Rectal smooth muscle tissue (tissue), 1 donor: ENCODE measurements around the gene LGSN.
"Not testable (repeated sequence)": the region's sequence is repeated elsewhere in the genome, so short reads cannot be mapped to it uniquely, and the experiment has no call there.

ENCODE experiments used
- H3K27ac ChIP-seq: one replicate; pipeline ENCODE4 v1.7.0; 2013; ENCODE audit warnings: low read depth, low read length, inconsistent platforms
- H3K27me3 ChIP-seq: one replicate; pipeline ENCODE4 v1.7.0; 2013; ENCODE audit warnings: low read length; ENCODE audit not compliant: control insufficient read depth, insufficient read depth
- H3K36me3 ChIP-seq: one replicate; pipeline ENCODE4 v1.7.0; 2013; ENCODE audit warnings: low read length; ENCODE audit not compliant: control insufficient read depth, insufficient read depth
- H3K4me1 ChIP-seq: one replicate; pipeline ENCODE4 v1.7.0; 2013; ENCODE audit warnings: low read length; ENCODE audit not compliant: control insufficient read depth, insufficient read depth
- H3K4me3 ChIP-seq: one replicate; pipeline ENCODE4 v1.7.0; 2013; ENCODE audit warnings: low read length
- H3K9ac ChIP-seq: one replicate; pipeline ENCODE4 v1.7.0; 2013; ENCODE audit warnings: low read length

Gene LGSN

DNA sequence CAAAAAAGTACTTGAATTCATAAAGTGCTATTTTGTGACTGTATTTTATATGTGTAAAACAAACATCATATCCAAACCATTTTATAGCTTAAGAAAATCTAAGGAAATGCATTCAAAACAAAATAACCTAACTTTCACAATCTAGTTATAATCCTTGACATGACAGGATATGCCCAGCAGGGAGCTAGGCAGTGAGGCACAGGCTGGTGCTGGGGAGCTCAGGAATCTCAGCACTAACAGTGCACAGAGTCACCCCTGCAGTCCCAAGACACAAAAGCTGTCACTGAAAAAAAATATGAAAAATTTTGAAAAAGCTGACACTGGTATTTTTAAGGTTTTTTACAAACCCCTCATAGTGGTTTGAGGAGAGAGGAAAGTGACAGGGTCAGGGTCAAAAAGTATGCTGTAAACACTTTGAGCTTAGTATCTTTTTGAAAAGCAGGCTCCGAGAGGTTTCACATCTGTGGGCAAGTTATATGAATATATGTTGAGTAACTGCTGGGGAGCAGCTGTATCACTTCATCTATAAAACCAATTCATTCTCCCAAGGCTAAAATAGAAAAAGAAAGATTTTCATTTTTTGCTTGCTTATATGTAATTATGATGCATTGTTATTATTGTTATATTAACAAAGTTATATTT is 24.1 kb downstream of the LGSN start:
- Histone ChIP-seq H3K4me1 (no peaks in the 10 kb centered on the region), H3K27me3 (no peaks in the 10 kb centered on the region)

DNA sequence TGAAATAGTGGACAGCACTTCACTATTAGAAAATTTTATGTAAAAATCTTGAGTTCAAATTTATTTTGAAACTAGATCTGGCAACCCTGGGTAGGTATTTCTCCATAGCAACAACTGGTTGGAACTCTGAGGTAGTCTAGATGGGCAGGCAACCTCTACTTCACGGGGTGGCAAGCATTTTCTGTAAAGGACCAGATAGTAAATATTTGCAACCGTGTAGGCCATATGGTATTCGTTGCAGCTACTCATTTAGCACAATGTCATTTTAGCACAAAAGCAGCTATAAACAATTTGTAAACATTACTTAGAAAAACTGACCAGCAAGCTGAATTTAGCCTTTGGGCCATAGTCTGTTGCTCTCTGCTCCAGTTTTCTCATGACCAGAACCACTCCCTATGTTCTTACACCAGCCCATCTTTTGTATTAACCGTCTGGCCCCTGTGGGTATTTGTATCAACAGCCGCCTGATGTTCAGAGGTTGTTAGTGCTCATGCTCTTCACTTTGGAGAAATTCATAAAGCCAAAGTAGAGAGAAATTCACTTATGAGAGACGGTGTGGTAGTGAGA is 29.2 kb downstream of the LGSN start:
- no peak overlapping the region for H3K27ac ChIP-seq
- H3K4me3 ChIP-seq = no peak overlapping the region
- H3K9ac ChIP-seq = no peak overlapping the region
- H3K4me1 ChIP-seq = no peaks in the 10 kb centered on the region
- H3K36me3 ChIP-seq = no peaks in the 10 kb centered on the region
- no peaks in the 10 kb centered on the region for H3K27me3 ChIP-seq

More for the DNA sequence above, 24.1 kb downstream of the LGSN start:
- no peaks in the 10 kb centered on the region for H3K36me3 ChIP-seq
- H3K9ac ChIP-seq = no peak overlapping the region
- no peak overlapping the region for H3K4me3 ChIP-seq
- no peak overlapping the region for H3K27ac ChIP-seq

DNA sequence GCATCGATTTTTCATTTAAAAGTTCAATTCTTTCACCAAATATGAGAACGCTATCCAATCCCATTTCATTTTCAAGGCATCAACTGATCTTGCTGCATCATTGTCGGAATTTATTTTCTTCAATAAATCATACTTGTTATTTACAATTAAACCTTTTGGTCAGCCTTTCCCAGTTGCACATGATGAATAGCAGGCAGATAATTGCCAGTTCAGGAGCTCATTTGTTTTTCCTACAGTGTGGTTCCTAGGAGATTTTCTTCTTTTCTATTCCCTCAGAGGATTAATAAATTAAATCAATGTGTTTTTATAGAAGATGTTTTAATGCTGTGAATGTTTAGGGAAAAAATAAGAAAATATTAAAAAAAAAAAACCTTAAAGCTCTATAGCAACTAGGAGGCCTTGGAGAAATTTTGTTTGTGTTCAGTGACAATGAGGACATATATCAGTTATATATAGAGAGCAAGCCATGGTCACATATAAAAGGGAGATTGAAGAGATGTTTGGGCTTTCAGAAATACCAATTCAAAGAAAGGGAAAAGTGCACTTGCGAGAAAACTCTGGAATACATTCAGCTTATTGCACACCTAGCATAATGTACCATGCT is 30.4 kb downstream of the LGSN start:
- H3K9ac ChIP-seq = no peak overlapping the region
- no peaks in the 10 kb centered on the region for H3K4me1 ChIP-seq
- no peaks in the 10 kb centered on the region for H3K27me3 ChIP-seq
- H3K36me3 ChIP-seq = no peaks in the 10 kb centered on the region
- no peak overlapping the region for H3K27ac ChIP-seq
- H3K4me3 ChIP-seq = no peak overlapping the region

DNA sequence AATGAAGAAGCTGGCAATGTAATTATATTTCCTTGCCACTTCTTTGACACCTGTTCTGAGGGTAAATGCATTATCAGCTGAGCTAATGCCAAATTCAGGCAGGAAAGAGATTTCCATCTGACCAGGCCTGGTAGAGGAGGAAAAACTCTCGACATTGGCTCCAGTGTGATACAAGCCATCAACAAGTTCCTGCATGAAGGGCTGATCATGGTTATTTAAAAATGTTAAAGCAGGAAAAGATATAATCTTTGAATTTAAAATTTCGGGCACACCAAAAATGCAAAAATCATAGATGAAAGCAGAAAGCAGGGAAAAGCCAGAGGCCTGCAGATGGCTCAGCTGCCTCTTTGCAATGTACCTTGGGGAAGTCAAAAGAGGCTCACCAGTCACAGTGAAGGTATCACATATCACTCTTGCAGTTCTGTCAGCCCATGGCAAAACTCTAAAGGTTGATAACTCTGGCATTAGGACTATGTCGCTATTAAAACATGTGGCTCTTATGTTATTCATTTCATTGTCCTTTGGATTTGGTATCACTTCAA is 39.1 kb downstream of the LGSN start:
- no peak overlapping the region for H3K4me3 ChIP-seq
- no peak overlapping the region for H3K27ac ChIP-seq
- no peaks in the 10 kb centered on the region for H3K36me3 ChIP-seq
- no peaks in the 10 kb centered on the region for H3K27me3 ChIP-seq
- H3K4me1 ChIP-seq = no peaks in the 10 kb centered on the region
- no peak overlapping the region for H3K9ac ChIP-seq

DNA sequence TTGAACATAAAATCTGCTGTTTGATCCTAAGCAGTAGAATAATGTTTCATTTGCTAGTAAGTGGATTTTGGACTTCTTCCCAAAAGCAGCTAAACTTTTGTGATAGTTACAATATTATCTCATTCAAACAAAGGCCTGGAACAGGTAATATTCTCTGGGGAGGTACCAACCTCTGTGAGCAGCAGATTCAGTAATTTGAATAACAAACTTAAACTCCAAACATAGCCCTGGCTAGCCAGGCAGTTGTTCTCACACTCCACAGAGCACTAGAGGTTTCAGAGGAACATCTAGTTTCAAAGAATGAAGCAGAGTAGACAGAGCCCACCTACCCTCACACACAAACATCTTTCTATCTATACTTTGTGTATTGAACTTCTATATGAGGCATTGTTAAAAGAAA is 40.9 kb downstream of the LGSN start:
- no peaks in the 10 kb centered on the region for H3K4me1 ChIP-seq
- no peak overlapping the region for H3K4me3 ChIP-seq
- no peak overlapping the region for H3K27ac ChIP-seq
- H3K9ac ChIP-seq = no peak overlapping the region
- no peaks in the 10 kb centered on the region for H3K36me3 ChIP-seq
- H3K27me3 ChIP-seq = no peaks in the 10 kb centered on the region

DNA sequence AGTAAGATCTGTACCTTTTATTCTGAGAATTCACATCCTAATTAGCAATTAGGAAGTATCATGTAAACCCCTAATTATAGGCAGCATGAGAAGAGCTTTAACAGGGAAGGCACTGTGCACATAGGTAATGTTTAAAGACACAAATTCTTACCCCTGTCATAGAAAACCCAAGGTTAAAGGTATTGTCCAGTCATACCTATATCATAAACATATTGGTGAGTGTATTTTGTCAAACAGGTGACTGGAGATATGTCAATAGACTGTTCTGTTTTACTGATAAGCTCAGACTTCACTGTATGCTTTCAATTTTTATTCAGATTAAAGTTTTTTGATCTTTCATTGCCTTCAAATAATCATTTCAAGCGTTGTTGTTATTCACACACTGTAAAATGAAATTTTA is 43.8 kb downstream of the LGSN start:
- H3K4me3 ChIP-seq = no peak overlapping the region
- H3K9ac ChIP-seq = no peak overlapping the region
- no peaks in the 10 kb centered on the region for H3K27me3 ChIP-seq
- no peaks in the 10 kb centered on the region for H3K4me1 ChIP-seq
- no peaks in the 10 kb centered on the region for H3K36me3 ChIP-seq
- no peak overlapping the region for H3K27ac ChIP-seq

DNA sequence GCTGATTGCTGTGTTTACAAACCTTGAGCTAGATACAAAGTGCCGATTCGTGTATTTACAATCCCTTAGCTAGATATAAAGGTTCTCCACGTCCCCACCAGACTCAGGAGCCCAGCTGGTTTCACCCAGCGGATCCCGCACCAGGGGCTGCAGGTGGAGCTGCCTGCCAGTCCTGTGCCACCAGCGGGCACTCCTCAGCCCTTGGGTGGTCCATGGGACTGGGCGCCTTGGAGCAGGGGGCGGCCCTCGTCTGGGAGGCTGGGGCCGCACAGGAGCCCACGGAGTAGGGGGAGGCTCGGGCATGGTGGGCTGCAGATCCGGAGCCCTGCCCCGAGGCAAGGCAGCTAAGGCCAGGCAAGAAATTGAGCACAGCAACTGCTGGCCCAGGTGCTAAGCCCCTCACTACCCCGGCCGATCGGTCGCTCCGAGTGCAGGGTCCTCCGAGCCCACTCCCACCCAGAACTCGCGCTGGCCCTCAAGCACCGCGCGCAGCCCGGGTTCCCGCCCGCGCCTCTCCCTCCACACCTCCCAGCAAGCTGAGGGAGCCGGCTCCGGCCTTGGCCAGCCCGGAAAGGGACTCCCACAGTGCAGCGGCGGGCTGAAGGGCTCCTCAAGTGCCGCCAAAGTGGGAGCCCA is 44.9 kb downstream of the LGSN start:
- H3K27ac ChIP-seq, H3K36me3 ChIP-seq, H3K4me1 ChIP-seq: not testable (repeated sequence)

DNA sequence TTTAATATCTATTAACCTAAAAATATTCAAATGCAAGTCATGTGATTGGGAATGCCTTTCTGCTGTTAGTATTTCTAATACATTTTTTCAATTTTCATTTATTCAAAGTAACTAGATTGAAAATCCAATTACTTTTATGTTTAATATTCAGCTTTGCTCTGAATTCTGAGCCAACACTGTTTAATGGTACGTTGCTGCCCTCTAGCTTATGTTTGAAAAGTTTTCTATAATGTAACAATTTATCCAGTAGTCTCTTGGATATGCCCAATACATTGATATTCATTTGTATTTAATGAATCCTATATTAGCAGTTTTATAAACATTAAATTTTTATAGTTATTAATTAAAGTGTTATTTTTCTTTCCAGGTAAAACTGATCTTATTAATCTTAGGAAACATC is 47.4 kb downstream of the LGSN start:
- Histone ChIP-seq H3K9ac (no peak overlapping the region), H3K4me1 (no peaks in the 10 kb centered on the region), H3K36me3 (no peaks in the 10 kb centered on the region), H3K27ac (no peak overlapping the region), H3K27me3 (no peaks in the 10 kb centered on the region), H3K4me3 (no peak overlapping the region)

More for the DNA sequence above, 44.9 kb downstream of the LGSN start:
- not testable (repeated sequence) for H3K4me3 ChIP-seq, H3K9ac ChIP-seq, H3K27me3 ChIP-seq

DNA sequence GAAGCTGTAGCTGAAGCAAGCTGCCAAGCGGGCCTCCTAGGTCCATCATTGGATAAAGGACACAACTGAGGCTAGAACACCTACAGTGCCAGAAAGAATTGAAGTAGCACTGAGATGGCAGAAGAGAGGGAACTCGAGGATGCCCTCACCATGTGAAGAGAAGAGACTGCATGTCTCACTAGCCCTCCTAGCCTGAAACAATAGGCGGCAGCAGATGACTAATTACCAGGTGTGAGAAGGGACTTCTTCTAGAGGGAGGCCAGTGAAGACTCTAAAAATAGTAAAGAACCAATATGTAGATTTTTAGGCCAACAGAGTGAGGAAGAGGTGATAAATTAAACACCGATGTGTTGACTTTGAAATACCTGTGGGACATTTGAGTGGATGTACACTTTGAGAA is 50.3 kb downstream of the LGSN start:
- Histone ChIP-seq H3K36me3 (no peaks in the 10 kb centered on the region), H3K27ac (no peak overlapping the region), H3K4me3 (no peak overlapping the region), H3K9ac (no peak overlapping the region), H3K27me3 (no peaks in the 10 kb centered on the region), H3K4me1 (no peaks in the 10 kb centered on the region)

DNA sequence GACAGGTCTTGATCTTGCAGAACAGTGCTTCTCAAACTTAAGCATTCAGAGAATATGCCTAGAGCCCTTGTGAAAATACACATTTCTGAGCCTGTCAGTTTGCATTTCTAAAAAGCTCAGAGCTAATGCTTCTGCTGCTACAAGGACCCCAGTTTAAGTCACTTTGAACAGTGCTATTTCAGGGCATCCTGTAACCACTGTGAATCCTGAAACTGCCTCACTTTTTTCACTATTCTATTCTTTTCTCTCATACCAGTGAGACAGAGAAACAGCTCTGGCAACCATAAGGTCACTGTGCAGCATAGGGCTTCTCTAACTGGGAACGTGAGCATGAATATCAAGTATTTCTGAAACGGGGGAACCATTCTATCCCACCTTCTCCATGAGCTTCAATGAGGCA is 51.2 kb downstream of the LGSN start:
- no peaks in the 10 kb centered on the region for H3K36me3 ChIP-seq
- no peak overlapping the region for H3K9ac ChIP-seq
- no peaks in the 10 kb centered on the region for H3K4me1 ChIP-seq
- no peaks in the 10 kb centered on the region for H3K27me3 ChIP-seq
- H3K27ac ChIP-seq = no peak overlapping the region
- H3K4me3 ChIP-seq = no peak overlapping the region

DNA sequence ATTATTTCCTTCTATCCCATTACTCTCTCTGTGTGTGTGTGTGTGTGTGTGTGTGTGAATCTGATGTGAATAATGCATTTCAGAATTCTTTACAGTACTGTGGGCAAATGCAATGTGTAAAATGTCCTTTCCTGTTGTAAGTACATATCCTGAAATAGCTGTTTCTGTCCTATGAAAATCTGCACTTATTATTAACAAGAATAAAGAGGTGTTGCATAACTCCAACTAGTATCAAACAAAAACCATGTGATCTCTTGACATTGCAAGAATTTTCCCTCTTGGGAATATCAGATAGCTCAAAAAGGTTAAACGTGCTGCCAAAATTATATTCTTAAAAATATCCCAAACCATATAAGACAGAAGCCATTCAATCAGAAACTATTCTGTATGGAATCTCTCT is 52.0 kb downstream of the LGSN start:
- Histone ChIP-seq H3K36me3 (no peaks in the 10 kb centered on the region), H3K9ac (no peak overlapping the region), H3K4me3 (no peak overlapping the region), H3K4me1 (no peaks in the 10 kb centered on the region), H3K27ac (no peak overlapping the region), H3K27me3 (no peaks in the 10 kb centered on the region)

DNA sequence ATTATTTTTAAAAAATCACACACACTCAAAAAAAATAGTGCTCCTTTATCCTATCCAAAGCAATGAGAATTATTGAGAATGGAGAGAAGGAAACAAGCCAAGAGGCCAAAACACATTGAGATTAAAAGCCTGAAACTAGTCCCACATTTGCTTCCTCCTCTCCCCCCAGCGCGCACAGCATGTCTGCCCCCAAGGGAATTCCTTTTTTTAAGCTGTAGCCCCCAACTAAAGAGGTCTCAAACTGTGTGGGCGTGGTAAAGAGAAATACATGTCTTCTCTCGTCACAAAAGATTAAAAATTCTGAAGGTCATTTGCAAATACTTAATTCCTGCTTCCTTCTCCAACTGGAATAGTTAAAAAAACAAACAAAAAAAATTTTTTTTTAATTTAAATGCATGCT is 52.7 kb downstream of the LGSN start:
- Histone ChIP-seq H3K4me3 (no peak overlapping the region), H3K27me3 (no peaks in the 10 kb centered on the region), H3K9ac (no peak overlapping the region), H3K4me1 (no peaks in the 10 kb centered on the region), H3K27ac (no peak overlapping the region), H3K36me3 (no peaks in the 10 kb centered on the region)
